ACHN (cell line): Measurements from ENCODE around the gene SFXN4.
A peak's percentile ranks its signal among the peaks of the same experiment; 100 is the strongest.
"Not testable (repeated sequence)": the region's sequence is repeated elsewhere in the genome, so short reads cannot be mapped to it uniquely, and the experiment has no call there.

ENCODE experiments used
- DNase-seq: peaks from one replicate; pipeline ENCODE4 v3.0.0-alpha.2; 2015
- in situ Hi-C: cut with HindIII; loops from 2 replicates; pipeline ENCODE4 v1.10.0; 2017; ENCODE audit warnings: low sequenced_read_pairs, low pct_ligation_motif_present, low pct_unique_long_range_greater_than_20kb

Gene SFXN4

DNA sequence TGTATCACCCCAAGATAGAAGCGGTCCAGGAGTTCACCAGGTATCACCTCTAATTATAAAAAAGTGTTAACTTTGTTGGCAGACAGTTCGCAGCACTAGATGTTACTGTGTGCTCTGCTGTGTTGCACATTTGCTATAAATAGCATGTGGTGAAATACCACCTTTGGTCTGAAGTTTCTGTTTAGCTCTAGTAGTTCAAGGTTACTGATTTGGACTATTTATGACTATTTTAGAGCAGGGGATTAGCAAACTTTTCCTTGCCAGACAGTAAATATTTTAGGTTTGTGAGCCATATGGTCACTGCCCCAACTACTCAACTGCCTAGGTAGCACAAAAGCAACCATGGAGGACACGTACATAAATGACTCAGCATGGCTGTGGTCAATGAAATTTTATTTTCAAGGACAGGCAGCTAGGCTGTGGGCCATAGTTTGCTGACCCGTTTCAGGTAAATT is 45.1 kb downstream of the SFXN4 start:
- DNase-seq = no peak
- in situ Hi-C loops = no loop called here

- DNase-seq = no peak
Observed at GRCh38 chr10:119119400-119119799, 46.1 kb downstream of the SFXN4 start.

GRCh38 chr10:119118231-119118630 is 47.3 kb downstream of the SFXN4 start:
- no peak for DNase-seq
- in situ Hi-C loops = no loop called here

More at GRCh38 chr10:119119400-119119799, 46.1 kb downstream of the SFXN4 start:
- in situ Hi-C loops = no loop called here

GRCh38 chr10:119116326-119116951 is 49.1 kb downstream of the SFXN4 start:
- in situ Hi-C loops = no loop called here

GRCh38 chr10:119115926-119116325 is 49.6 kb downstream of the SFXN4 start:
- DNase-seq = no peak
- in situ Hi-C loops = no loop called here

More at GRCh38 chr10:119116326-119116951, 49.1 kb downstream of the SFXN4 start:
- no peak for DNase-seq

- in situ Hi-C loops = no loop called here
- no peak for DNase-seq
Observed at GRCh38 chr10:119113751-119114732, 51.5 kb downstream of the SFXN4 start.

DNA sequence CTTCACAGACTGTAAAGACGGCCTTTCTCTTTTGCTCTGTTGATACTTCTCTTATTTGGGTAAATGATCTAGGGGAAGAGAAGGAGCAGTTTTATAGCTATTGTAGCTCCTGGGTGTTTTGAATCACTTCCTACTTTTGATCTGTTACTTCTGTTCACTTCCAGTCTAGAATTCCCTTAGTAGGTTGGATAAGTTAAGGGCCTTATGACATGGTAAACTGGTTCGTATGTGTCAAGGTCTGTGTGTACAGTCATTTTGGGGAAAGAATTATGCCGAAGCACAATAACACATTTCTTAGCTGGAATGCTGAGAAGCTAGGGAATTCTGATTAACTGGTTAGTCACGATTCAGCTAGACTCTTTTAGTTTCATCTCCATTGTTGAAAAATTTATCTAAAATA is 53.5 kb downstream of the SFXN4 start:
- DNase-seq = no peak
- in situ Hi-C loops = no loop called here

- in situ Hi-C loops, DNase-seq: not testable (repeated sequence)
Observed at GRCh38 chr10:119107771-119108170, 57.7 kb downstream of the SFXN4 start.

DNA sequence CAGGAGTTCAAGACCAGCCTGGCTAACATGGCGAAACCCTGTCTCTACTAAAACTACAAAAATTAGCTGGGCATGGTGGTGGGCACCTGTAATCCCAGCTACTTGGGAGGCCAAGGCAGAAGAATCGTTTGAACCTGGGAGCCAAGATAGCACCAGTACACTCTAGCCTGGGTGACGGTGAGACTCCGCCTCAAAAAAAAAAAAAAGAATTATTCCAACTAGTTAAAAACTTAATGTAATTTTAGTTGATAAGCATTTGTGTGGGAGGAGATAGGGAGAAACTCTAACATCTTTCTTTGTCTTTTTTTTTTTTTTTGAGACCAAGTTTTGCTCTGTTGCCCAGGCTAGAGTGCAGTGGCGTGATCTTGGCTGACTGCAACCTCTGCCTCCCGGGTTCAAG is 58.4 kb downstream of the SFXN4 start:
- DNase-seq, in situ Hi-C loops: not testable (repeated sequence)

- DNase-seq, in situ Hi-C loops: not testable (repeated sequence)
Observed at GRCh38 chr10:119105899-119106298, 59.6 kb downstream of the SFXN4 start.

GRCh38 chr10:119105155-119105554 is 60.4 kb downstream of the SFXN4 start:
- in situ Hi-C loops = no loop called here
- DNase-seq = no peak

GRCh38 chr10:119104654-119105015 is 60.9 kb downstream of the SFXN4 start:
- no peak for DNase-seq
- in situ Hi-C loops = no loop called here

GRCh38 chr10:119103903-119104653 is 61.4 kb downstream of the SFXN4 start, which contains the start of gene DENND10:
Gene DENND10 (plus strand): TSS chr10:119104113. CDS start chr10:119104143, 30 bp downstream.
- in situ Hi-C loops = no loop called here
- peak; percentile 75 for DNase-seq

GRCh38 chr10:119103241-119103902 is 62.1 kb downstream of the SFXN4 start:
- DNase-seq = no peak
- in situ Hi-C loops = no loop called here

- in situ Hi-C loops = no loop called here
- no peak for DNase-seq
Observed at GRCh38 chr10:119101366-119102098, 64.0 kb downstream of the SFXN4 start.

DNA sequence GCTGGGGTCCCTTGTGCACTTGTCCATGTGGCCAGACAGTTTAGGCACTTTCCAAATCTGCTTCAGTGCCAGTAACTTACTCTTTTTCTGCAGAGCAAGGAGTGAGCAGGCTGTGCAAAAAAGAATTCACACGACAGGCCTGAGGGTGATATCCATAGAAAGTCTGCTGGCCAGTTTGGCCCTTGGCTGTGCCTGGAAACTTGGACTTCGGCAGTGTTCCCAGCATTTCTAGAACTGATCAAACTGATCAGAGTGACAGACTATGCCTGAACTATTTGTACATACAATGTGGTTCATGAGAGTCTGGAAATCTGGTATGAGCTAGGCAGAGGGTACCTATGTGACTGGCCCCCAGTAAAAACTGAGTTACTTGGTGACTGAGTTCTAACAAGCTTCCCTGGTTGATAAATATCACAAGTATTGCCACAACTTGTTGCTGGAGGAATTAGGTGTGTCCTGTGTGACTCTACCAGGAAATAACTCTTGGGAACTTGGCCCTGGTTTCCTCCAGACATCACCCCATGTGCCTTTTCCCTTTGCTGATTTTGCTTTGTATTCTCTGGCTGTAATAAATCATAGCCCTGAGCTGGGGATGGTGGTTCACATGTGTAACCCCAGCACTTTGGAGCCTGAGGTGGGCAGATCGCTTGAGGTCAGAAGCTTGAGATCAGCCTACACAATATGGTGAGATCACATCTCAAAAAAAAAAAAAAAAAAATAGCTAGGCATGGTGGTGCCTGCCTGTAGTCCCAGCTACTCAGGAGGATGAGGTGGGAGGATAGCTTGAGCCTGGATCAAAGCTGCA is 64.9 kb downstream of the SFXN4 start:
- DNase-seq = no peak
- in situ Hi-C loops = no loop called here

DNA sequence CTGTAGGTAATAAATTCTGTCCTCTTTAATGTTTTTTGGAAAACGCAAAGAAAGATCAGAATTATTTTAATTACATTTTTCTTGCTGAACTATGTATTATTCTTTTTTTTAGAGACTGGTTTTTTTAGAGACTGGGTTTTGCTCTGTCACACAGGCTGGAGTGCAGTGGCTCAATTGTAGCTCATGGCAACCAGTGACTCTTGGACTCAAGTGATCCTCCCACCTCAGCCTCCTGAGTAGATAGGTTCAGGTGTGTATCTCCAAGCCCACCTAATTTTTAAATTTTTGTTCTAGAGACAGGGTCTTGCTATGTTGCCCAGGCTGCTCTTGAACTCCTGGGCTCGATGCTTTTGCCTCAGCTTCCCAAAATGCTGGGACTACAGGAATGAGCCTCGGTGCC is 66.9 kb downstream of the SFXN4 start:
- in situ Hi-C loops = no loop called here
- no peak for DNase-seq
